ENCODE data around the gene ITGB2.

GRCh38 chr21:44914176-44914874, 6.4 kb downstream of the ITGB2 start:
- TF ChIP-seq POLR2A (IDR thresholded peaks at IDR 0.05), result no peak
- TF ChIP-seq CTCF (IDR thresholded peaks at IDR 0.05), result no peak

Data from suprapubic skin (tissue), 3 donors.